NCI-H748 (cell line): ENCODE measurements around the gene CCDC15.
"Not testable (repeated sequence)": the region's sequence is repeated elsewhere in the genome, so short reads cannot be mapped to it uniquely, and the experiment has no call there.

Experiments used
- DNase-seq: peaks from one replicate; lab custom pipeline; 2025; ENCODE audit not compliant: unreplicated experiment; lab: John Stamatoyannopoulos, UW

CCDC15 gene

DNA sequence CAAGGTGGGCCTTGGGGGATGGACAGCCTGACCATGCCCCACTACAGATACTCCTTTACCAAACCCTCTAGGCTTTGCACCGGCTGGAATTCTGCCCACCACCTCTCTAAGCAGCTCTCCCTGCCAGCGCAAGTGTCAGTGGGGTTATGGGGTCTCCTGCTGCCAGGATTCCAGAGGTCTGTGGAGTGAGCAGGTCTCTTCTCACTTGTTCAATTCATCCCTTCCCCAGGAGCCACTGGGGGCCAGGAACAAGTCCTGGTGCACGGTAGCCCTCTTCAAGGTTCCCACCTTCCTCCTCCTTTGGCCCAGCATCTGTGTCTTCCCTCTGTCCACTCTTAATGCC is 30.5 kb downstream of the CCDC15 start:
- no peak for DNase-seq

DNA sequence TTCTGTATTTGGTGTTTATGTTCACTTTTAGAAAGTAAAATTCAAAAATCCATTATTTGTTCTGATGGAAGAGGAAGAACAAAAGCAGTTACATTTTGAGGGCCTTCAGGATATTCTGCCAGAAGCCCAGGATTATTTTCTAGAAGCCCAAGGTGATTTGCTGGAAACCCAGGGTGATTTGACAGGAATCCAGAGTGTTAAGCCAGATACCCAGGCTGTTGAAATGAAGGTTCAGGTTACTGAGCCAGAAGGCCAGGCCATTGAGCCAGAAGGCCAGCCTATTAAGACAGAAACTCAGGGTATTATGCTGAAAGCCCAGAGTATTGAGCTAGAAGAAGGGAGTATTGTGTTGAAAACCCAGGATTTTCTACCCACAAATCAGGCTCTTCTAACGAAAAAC is 33.1 kb downstream of the CCDC15 start:
- DNase-seq: no peak

DNA sequence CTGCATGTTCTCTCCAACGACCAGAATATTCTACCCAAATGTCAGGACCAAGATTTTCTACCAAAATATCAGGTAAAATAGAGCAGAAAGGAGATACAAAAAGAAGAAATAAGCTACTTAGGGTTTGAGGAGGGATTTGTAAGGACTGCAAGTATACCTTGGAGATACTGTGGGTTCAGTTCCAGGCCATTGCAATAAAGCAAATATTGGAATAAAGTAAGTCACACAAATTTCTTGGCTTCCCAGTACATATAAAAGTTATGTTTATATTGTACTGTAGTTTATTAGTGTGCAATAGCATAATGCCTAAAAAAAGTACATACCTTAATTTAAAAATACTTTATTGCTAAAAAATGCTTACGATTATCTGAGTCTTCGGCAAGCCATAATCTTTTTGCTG is 34.1 kb downstream of the CCDC15 start:
- no peak for DNase-seq

DNA sequence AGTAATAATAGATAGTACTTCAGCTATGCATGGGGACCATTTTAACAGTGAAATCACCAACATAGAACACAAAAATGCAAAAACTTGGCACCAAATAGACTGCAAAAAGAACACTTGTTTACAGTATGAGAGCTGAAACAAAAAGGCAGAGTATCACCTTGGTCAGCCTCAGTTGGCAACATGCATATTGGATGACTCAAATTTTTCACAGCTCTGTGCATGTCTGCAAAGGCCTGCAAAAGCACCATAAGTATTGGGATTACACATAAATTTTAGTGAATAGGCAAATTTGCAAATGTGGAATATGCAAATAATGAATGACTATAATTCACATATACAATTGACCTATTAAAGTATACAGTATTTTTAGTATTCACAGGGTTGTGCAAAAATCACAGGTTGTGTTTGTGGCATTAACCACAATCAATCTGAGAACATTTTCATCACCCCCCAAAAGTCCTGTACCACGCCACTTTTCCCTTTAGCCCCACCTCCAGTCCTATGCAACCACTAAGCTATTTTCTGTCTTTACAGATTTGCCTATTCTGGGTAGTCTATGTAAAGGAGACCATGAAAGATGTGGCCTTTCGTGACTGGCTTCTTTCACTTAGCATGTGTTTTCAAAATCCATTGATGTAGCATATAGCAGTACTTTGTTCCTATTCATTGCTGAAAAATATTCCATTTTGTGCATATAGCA is 47.2 kb downstream of the CCDC15 start:
- no peak for DNase-seq

DNA sequence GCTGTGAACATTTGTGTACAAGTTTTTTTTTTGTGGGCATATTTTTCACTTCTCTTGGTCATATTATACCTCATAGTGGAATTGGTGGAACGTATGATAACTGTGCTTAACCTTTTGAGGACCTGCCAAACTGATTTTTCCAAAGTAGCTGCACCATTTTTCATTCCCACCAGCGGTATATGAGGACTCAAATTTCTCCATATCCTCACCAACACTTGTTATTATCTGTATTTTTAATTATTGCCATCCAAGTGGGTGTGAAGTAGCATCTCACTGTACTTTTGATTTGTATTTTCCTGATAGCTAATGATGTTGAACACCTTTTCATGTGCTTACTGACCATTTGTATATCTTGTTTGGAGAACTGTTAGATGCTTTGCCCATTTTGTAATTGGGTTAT is 47.8 kb downstream of the CCDC15 start:
- no peak for DNase-seq

DNA sequence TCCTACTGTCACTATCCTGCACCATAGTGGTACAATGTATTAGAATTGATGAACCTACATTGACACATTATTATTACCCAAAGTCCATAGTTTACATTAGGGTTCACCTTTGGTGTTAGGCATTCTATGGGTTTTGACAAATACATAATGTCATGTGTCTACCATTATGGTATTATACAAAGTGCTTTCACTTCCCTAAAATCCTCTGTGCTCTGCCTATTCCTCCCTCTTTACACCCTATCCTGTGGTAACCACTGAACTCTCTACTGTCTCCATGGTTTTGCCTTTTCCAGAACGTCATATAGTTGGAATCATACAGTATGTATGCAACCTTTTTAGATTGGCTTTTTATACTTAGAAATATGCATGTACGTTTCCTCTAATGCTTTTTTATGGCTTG is 51.5 kb downstream of the CCDC15 start:
- DNase-seq: no peak

DNA sequence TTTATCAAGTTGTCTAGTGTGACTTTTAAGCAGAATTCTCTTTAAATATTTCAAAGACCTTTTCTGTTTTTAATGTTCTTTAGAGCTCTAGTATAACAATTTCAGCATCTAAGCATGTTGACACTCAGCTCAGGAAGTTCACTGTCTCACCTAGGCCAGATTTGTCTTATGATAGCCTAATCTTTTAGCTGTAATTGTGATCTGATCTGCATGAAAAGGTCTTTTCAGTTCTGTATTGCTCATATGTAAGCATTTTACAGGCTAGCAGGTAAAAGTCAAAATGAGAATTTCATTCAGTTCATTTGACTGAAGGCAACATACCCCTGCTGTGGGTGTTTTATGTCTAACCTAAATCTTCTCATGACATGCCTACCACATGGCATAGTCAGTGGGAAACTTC is 62.4 kb downstream of the CCDC15 start:
- DNase-seq: no peak

DNA sequence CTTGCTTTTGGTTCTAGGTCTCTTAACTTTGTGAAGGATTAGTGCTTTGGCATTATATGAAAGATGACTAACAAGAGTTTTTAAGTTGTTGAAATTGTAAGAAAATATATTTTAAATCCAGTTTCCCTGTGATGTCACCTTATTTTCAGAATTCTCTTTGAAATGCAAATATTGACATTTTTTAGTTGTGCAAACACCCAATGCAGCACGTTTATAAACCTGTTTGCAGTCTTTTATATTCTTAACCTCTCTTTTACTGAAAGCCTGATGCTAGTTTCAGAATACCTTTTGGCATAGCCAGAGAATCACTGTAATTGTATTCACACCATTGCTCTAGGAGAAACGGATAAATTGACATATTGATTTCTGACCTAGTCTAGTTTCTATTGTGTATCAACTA is 66.3 kb downstream of the CCDC15 start:
- DNase-seq: no peak

DNA sequence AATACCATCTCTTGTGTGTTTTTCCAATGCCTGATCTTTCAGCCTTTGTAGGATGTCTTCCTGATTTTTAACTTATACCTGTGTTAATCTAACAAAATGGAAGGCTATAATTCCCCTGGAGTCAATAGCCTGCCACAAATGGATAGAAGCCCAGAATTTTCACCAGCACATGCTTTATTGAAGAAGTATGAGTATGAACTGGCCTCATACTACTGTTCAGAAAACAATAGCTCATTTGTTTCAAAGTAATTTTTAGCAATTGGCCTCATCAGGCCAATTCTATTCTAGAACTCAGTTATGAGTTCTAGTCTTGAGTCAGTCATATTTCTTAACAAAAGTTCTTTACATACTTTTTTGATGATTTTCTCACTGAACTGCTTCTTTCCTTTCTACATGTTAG is 68.5 kb downstream of the CCDC15 start:
- no peak for DNase-seq

DNA sequence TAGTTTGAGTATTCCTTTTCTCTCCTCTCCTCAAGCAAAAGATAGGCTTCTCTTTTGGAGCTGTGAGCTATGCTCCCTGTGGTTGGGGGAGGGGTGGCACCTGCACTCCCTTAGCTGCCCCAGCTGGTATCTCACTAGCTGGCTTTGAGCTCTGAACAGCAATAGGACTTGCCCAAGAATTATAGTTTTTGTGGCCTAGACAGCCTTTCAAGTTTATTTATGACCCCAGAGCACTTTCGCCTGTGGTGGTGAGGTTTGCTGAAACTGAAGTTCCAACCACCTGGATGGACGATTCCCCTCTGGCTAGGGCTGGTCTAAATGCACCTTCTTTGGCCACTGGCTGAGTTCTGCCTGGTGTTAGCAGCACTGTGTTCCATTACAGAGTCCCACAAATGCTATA is 72.0 kb downstream of the CCDC15 start:
- DNase-seq: no peak

DNA sequence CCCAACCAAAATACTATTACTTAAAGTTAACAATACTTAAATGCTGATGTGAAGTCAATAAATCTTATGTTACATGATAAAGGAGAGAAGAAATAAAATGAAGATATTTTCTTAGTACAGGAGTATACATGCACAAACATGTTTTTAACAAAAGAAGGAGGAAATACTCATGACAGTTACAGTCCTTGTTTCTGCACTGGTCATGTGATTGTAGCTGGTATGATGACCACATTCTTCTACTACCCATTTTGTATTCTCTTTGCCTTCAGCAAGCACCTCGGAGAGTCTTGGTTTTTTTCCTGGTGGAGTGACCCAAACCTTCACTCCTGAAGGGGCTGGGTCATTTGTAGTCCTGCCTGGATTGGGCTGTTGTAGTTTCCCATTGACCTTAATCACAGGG is 75.4 kb downstream of the CCDC15 start:
- DNase-seq: not testable (repeated sequence)

DNA sequence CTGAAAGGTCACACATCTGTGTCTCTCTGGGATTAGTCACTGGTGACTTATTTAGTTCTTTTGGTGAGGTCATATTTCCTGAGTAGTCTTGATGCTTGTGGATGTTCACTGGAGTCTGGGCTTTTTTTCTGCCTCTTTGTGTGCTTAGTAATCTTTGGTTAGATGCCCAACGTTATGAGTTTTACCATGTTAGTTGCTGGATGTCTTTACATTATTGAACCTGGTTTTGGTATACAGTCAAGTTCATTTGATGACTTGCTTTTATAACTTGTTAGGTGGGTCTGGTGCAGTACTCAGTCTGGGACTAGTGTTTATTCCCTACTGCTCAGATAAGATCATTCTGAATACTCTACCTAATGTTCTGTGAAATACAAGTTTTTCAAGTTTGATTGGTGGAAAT is 82.9 kb downstream of the CCDC15 start:
- no peak for DNase-seq

DNA sequence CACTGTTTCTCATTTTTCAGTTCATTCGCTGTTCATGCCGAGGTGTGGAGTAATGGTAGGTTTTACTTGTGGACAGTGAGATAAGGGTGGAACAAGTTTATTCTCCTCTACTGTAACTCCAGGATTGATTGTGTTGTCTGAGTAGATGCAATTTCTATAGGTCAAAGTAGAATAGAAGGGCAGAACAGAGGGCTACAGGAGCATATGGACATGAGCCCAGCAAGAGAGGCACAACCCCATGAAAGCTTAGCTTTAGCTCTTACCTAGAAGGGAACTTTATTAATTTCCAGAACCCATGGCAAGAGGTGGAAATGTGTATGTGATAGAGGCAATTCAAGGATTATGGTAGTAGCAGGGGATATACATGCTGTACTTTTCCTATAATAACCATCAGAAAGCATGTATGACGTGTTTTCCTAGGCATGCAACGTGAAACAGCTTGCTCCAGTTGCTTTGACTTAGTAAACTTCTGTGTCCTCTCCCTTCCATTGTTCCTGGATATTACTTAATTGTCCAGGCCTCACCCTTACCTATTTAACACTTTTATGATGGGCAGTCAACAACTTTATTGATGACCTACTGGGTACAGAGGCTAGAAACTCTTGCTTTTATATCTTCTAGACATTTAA is 95.3 kb downstream of the CCDC15 start:
- DNase-seq: no peak

DNA sequence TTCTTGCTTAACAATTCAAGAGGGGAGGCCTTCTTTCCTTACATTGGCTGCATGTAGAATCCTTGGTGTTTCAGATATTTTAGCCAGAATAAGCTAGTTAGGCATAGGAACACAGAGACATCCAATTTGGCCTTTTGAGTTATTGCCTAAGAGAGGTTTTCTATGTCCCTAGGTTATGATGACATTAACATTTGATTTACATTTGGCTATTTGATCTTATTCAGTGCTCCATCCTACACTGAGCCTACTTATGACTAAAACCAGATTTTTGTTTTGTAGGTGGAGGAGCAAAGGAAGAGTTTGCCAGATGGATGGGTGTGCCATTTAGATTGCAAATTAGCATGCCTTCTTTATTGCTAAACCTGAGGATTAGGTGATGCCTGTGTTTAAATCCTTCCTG is 98.0 kb downstream of the CCDC15 start:
- DNase-seq: no peak

DNA sequence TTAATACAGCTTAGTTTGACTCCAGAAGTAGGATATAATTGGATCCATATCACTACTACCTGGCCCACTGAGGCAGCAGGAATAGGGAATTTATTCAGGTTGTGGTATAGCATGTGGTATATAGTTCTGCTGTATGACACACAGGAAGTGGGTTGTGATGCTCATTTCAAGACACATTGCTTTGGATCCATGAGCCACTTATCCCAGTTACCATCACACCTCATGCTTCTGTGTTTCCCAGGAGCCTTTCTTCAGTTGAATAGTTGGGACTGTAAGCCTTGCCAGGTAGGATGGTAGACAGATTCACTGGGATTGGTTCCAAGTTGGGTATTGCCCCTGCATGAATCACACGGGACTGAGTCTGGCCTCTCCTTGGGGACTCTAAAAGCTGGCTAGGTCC is 99.2 kb downstream of the CCDC15 start:
- DNase-seq: no peak

DNA sequence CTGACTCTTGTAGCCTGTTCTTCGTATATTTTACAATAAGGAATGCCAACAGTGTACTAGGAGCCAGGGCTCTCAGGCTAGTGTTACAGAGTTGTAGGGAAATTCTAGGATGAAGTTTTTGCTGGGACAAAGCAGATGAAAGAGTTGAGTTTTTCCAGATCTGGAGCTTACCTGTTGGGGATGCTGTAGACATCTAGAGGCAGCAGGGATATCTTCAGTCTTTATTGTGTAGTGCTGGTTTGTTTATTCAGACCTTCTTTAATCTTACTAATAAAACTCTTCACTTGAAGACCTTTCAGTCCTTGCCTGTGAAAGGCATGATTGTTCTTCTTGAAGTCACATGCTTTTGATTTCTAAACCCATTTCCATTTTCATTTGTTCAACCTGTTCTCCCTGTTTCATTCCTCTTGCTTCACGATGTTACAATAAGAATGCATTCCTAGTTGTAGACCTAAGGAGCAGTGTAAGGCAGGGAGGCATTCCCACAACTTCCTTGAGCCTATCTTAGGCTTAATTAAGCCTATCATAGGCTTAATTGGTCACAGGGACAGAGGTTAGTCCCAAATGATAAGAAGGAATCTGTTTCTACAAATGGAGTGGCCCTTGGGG is 101.2 kb downstream of the CCDC15 start:
- DNase-seq: no peak

DNA sequence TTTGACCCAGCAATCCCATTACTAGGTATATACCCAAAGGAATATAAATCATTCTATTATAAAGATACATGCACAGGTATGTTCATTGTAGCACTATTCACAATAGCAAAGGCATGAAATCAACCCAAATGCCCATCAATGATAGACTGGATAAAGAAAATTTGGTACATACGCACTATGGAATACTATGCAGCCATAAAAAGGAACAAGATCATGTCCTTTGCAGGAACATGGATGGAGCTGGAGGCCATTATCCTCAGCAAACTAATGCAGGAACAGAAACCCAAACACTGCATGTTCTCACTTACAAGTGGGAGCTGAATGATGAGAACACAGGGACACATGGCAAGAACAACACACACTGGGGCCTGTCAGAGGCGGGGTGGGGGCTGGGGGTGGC is 102.1 kb downstream of the CCDC15 start:
- not testable (repeated sequence) for DNase-seq

DNA sequence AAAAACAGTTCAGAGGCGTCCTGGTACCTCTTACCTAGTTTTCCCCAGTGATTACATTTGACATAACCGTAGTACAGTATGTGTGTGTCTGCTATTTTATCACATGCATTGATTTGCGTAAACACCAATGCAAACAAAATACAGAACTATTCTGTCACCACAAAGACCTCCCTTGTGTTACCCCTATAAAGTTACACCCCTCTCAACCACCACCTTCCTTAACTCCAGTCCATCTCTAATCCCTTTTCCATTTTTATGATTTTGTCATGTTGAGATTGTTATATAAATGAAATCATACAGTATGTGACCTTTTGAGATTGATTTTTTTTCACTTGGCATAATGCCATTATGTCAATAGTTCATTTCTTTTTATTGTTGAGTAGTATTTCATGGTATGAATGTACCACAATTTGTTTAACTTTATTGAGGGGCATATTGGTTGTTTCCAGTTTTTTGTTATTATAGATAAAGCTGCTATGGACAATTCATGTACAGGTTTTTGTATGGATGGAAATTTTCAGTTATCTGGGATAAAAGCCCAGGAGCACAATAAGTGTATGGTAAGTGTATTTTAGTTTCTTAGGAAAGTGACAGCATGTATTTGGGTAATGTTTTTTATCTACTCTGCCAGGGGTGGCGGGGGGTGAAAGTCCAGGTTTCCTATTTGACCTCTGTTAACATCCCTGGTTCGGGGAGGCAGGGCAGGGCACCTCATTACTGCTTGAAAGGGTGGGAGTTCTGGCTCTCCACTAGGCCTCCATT is 103.1 kb downstream of the CCDC15 start:
- DNase-seq: no peak

DNA sequence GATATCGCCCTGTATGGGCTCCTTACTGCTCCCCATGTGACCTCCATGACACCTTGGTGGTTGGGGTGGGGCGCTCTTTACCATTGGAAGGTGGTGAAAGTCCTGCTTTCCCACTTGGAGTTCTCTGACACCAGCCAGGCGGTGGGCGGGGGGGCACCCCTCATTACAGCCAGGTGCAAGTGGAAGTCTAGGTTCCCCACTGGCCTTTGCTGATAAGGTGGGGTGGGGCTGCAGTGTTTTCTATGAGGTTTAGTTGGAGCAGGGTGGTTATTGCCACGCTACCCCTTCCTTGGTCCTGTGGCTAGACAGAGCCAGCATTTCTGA is 103.7 kb downstream of the CCDC15 start:
- DNase-seq: no peak

DNA sequence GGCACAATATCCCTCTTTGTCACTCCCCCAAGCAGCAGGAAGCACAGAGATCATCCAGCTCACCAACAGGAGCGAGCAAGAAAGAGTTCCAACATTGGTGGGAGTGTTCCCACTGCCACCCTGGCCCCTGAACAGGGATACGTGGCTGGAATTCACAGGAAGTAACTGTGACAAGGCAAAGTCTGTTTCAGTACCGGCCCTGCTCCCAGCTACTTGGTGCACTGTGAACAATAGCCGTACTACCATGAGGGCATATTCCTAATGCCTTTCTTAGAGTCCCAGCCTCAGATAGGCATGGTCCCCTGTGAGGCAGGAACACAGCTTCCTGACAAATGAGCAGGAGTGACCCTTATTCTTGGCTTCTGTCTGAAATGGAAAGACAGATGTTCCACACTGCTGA is 107.3 kb downstream of the CCDC15 start:
- no peak for DNase-seq

DNA sequence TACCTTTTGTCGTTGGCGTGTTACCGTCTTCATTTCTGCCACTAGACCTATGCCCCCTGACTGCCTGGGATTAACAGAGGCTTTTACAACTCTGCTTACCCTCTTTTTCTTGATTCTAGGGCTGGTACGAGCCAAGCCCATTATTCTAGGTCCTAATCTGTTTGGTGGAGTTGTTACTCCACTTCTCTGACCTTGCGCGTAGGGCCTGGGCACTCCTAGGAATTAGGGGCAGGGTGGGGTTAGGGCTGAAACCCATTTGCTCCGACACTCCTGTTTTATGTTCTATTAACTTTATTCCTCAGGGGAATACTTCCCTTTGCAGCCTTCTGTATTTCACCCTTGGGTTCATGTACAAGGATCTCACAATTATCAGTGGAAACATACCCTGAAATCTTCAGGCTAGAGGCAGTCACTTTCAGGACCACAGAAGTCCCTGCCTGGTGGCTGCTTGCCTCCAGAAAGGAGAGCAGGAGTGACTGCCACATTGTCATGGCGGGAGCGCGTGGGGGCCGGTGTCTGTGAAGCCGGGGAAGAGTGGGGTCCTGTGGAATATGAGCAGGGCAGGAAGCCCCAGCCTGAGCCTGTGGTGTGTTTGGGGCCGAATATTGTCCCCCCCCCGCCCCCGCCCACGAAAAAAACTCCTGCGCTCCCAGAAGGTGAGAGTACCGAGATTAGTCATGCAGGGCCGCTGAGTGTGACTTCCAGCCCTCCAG is 108.4 kb downstream of the CCDC15 start:
- DNase-seq: no peak
